ENCODE data around the gene SLC31A2.

The SLC31A2 gene

GRCh38 chr9:113184539-113184938 is 33.7 kb downstream of the SLC31A2 start:
- no peak for DNase-seq
- Histone ChIP-seq H3K27ac (ENCODE audit: insufficient read depth in 1 of 2, low read depth in 1 of 2, low read length in 2 of 2, poor library complexity in 1 of 2, severe bottlenecking in 2 of 2) (no peak overlapping the region), H3K36me3 (ENCODE audit: control insufficient read depth in 4 of 4, insufficient read depth in 4 of 4, low read length in 3 of 4) (peaks cover 25 to 85% (median 60%) of the 10 kb centered on the region in 4 experiments), H3K4me3 (ENCODE audit: control insufficient read depth in 1 of 7, extremely low read depth in 1 of 7, insufficient read depth in 4 of 7, low read depth in 2 of 7, low read length in 6 of 7) (no peak overlapping the region), H3K9me3 (ENCODE audit: control extremely low read depth in 1 of 5, control insufficient read depth in 4 of 5, insufficient read depth in 2 of 5, low read depth in 1 of 5, low read length in 4 of 5) (no peaks in the 10 kb centered on the region), H3K27me3 (replicated peaks in 2 of 5; ENCODE audit: control insufficient read depth in 4 of 5, insufficient read depth in 5 of 5, low read length in 4 of 5) (no peaks in the 10 kb centered on the region), H3K4me1 (ENCODE audit: control extremely low read depth in 1 of 4, control insufficient read depth in 4 of 4, insufficient read depth in 4 of 4, low read length in 3 of 4) (peaks cover 0 to 10% (median 0%) of the 10 kb centered on the region in 4 experiments)
- ChIA-PET CTCF (interaction anchor here (0.8 to 1.0 kb wide), 2 partner anchors 8 to 10 kb away, joined by 3 read pairs; no protein-coding TSS in a partner anchor), POLR2A (no interaction called here)
- WGBS (ENCODE audit: insufficient coverage), result no CpG with 5 or more reads among the region's 2 CpGs

GRCh38 chr9:113185271-113185670 is 34.5 kb downstream of the SLC31A2 start:
- Histone ChIP-seq H3K27me3 (replicated peaks in 2 of 5; ENCODE audit: control insufficient read depth in 4 of 5, insufficient read depth in 5 of 5, low read length in 4 of 5) (no peaks in the 10 kb centered on the region), H3K36me3 (ENCODE audit: control insufficient read depth in 4 of 4, insufficient read depth in 4 of 4, low read length in 3 of 4) (peaks cover 24 to 90% (median 62%) of the 10 kb centered on the region in 4 experiments), H3K27ac (ENCODE audit: insufficient read depth in 1 of 2, low read depth in 1 of 2, low read length in 2 of 2, poor library complexity in 1 of 2, severe bottlenecking in 2 of 2) (no peak overlapping the region), H3K9me3 (ENCODE audit: control extremely low read depth in 1 of 5, control insufficient read depth in 4 of 5, insufficient read depth in 2 of 5, low read depth in 1 of 5, low read length in 4 of 5) (no peaks in the 10 kb centered on the region), H3K4me3 (ENCODE audit: control insufficient read depth in 1 of 7, extremely low read depth in 1 of 7, insufficient read depth in 4 of 7, low read depth in 2 of 7, low read length in 6 of 7) (no peak overlapping the region), H3K4me1 (ENCODE audit: control extremely low read depth in 1 of 4, control insufficient read depth in 4 of 4, insufficient read depth in 4 of 4, low read length in 3 of 4) (peaks cover 0 to 10% (median 0%) of the 10 kb centered on the region in 4 experiments)
- ChIA-PET POLR2A (no interaction called here), CTCF (interaction anchor here (0.8 to 1.0 kb wide), 2 partner anchors 9 to 11 kb away, joined by 3 read pairs; no protein-coding TSS in a partner anchor)
- 96% methylated on average over 4 of the region's 4 CpGs for WGBS (ENCODE audit: insufficient coverage)
- DNase-seq, result no peak

GRCh38 chr9:113186137-113186755 is 35.4 kb downstream of the SLC31A2 start:
- H3K27ac ChIP-seq (ENCODE audit: insufficient read depth in 1 of 2, low read depth in 1 of 2, low read length in 2 of 2, poor library complexity in 1 of 2, severe bottlenecking in 2 of 2), result peak overlapping the region in 1 of 2 experiments; percentile 1
- CTCF ChIA-PET, result no interaction called here
- H3K4me1 ChIP-seq (ENCODE audit: control extremely low read depth in 1 of 4, control insufficient read depth in 4 of 4, insufficient read depth in 4 of 4, low read length in 3 of 4), result peaks cover 0 to 10% (median 0%) of the 10 kb centered on the region in 4 experiments
- no peaks in the 10 kb centered on the region for H3K27me3 ChIP-seq (replicated peaks in 2 of 5; ENCODE audit: control insufficient read depth in 4 of 5, insufficient read depth in 5 of 5, low read length in 4 of 5)
- 98% methylated on average over 7 of the region's 7 CpGs for WGBS (ENCODE audit: insufficient coverage)
- no peaks in the 10 kb centered on the region for H3K9me3 ChIP-seq (ENCODE audit: control extremely low read depth in 1 of 5, control insufficient read depth in 4 of 5, insufficient read depth in 2 of 5, low read depth in 1 of 5, low read length in 4 of 5)
- H3K4me3 ChIP-seq (ENCODE audit: control insufficient read depth in 1 of 7, extremely low read depth in 1 of 7, insufficient read depth in 4 of 7, low read depth in 2 of 7, low read length in 6 of 7), result no peak overlapping the region
- peaks cover 24 to 85% (median 62%) of the 10 kb centered on the region in 4 experiments for H3K36me3 ChIP-seq (ENCODE audit: control insufficient read depth in 4 of 4, insufficient read depth in 4 of 4, low read length in 3 of 4)
- POLR2A ChIA-PET, result interaction anchor here (0.6 kb wide), 1 partner anchor 338 kb away, joined by 3 read pairs; no protein-coding TSS in a partner anchor
- no peak for DNase-seq

GRCh38 chr9:113187929-113188595 is 37.3 kb downstream of the SLC31A2 start:
- CTCF ChIA-PET, result interaction anchor here (0.9 kb wide), 1 partner anchor 34 kb away, joined by 3 read pairs; no protein-coding TSS in a partner anchor
- H3K27me3 ChIP-seq (replicated peaks in 2 of 5; ENCODE audit: control insufficient read depth in 4 of 5, insufficient read depth in 5 of 5, low read length in 4 of 5), result no peaks in the 10 kb centered on the region
- POLR2A ChIA-PET, result no interaction called here

GRCh38 chr9:113192455-113192854 is 41.6 kb downstream of the SLC31A2 start:
- H3K9me3 ChIP-seq (ENCODE audit: control extremely low read depth in 1 of 5, control insufficient read depth in 4 of 5, insufficient read depth in 2 of 5, low read depth in 1 of 5, low read length in 4 of 5), result no peaks in the 10 kb centered on the region
- H3K4me1 ChIP-seq (ENCODE audit: control extremely low read depth in 1 of 4, control insufficient read depth in 4 of 4, insufficient read depth in 4 of 4, low read length in 3 of 4), result peaks cover 0 to 10% (median 0%) of the 10 kb centered on the region in 4 experiments
- H3K27ac ChIP-seq (ENCODE audit: insufficient read depth in 1 of 2, low read depth in 1 of 2, low read length in 2 of 2, poor library complexity in 1 of 2, severe bottlenecking in 2 of 2), result no peak overlapping the region
- CTCF ChIA-PET, result interaction anchor here (1.8 kb wide), 1 partner anchor 33 kb away, joined by 3 read pairs; no protein-coding TSS in a partner anchor
- no peak overlapping the region for H3K4me3 ChIP-seq (ENCODE audit: control insufficient read depth in 1 of 7, extremely low read depth in 1 of 7, insufficient read depth in 4 of 7, low read depth in 2 of 7, low read length in 6 of 7)
- peaks cover 7 to 69% (median 41%) of the 10 kb centered on the region in 4 experiments for H3K36me3 ChIP-seq (ENCODE audit: control insufficient read depth in 4 of 4, insufficient read depth in 4 of 4, low read length in 3 of 4)
- POLR2A ChIA-PET, result no interaction called here
- WGBS (ENCODE audit: insufficient coverage), result no CpG with 5 or more reads among the region's 2 CpGs
- no peak for DNase-seq
- H3K27me3 ChIP-seq (replicated peaks in 2 of 5; ENCODE audit: control insufficient read depth in 4 of 5, insufficient read depth in 5 of 5, low read length in 4 of 5), result no peaks in the 10 kb centered on the region

More at GRCh38 chr9:113187929-113188595, 37.3 kb downstream of the SLC31A2 start:
- Histone ChIP-seq H3K4me3 (ENCODE audit: control insufficient read depth in 1 of 7, extremely low read depth in 1 of 7, insufficient read depth in 4 of 7, low read depth in 2 of 7, low read length in 6 of 7) (no peak overlapping the region), H3K27ac (ENCODE audit: insufficient read depth in 1 of 2, low read depth in 1 of 2, low read length in 2 of 2, poor library complexity in 1 of 2, severe bottlenecking in 2 of 2) (peak overlapping the region in 1 of 2 experiments; percentile 43), H3K36me3 (ENCODE audit: control insufficient read depth in 4 of 4, insufficient read depth in 4 of 4, low read length in 3 of 4) (peaks cover 20 to 82% (median 55%) of the 10 kb centered on the region in 4 experiments), H3K9me3 (ENCODE audit: control extremely low read depth in 1 of 5, control insufficient read depth in 4 of 5, insufficient read depth in 2 of 5, low read depth in 1 of 5, low read length in 4 of 5) (no peaks in the 10 kb centered on the region), H3K4me1 (ENCODE audit: control extremely low read depth in 1 of 4, control insufficient read depth in 4 of 4, insufficient read depth in 4 of 4, low read length in 3 of 4) (peaks cover 0 to 10% (median 0%) of the 10 kb centered on the region in 4 experiments)
- 96% methylated on average over 8 of the region's 9 CpGs for WGBS (ENCODE audit: insufficient coverage)
- peak in 2 of 3 donors; percentile 16 to 24 for DNase-seq

GRCh38 chr9:113199683-113200329 is 49.0 kb downstream of the SLC31A2 start:
- H3K4me3 ChIP-seq (ENCODE audit: control insufficient read depth in 1 of 7, extremely low read depth in 1 of 7, insufficient read depth in 4 of 7, low read depth in 2 of 7, low read length in 6 of 7), result no peak overlapping the region
- peaks cover 12 to 56% (median 42%) of the 10 kb centered on the region in 4 experiments for H3K36me3 ChIP-seq (ENCODE audit: control insufficient read depth in 4 of 4, insufficient read depth in 4 of 4, low read length in 3 of 4)
- ChIA-PET POLR2A (no interaction called here), CTCF (no interaction called here)
- no peaks in the 10 kb centered on the region for H3K9me3 ChIP-seq (ENCODE audit: control extremely low read depth in 1 of 5, control insufficient read depth in 4 of 5, insufficient read depth in 2 of 5, low read depth in 1 of 5, low read length in 4 of 5)
- 100% methylated on average over 2 of the region's 4 CpGs for WGBS (ENCODE audit: insufficient coverage)
- H3K4me1 ChIP-seq (ENCODE audit: control extremely low read depth in 1 of 4, control insufficient read depth in 4 of 4, insufficient read depth in 4 of 4, low read length in 3 of 4), result no peaks in the 10 kb centered on the region
- DNase-seq, result no peak
- H3K27ac ChIP-seq (ENCODE audit: insufficient read depth in 1 of 2, low read depth in 1 of 2, low read length in 2 of 2, poor library complexity in 1 of 2, severe bottlenecking in 2 of 2), result no peak overlapping the region
- H3K27me3 ChIP-seq (replicated peaks in 2 of 5; ENCODE audit: control insufficient read depth in 4 of 5, insufficient read depth in 5 of 5, low read length in 4 of 5), result no peaks in the 10 kb centered on the region

Measured in common myeloid progenitor, CD34-positive (primary cell).